GM18867 (cell line): ENCODE data around the gene PRKACA.

Experiments used
- ATAC-seq: cut with Tn5 transposase; IDR thresholded peaks from one replicate; pipeline ENCODE4 v1.9.1; 2021; ENCODE audit warnings: mild to moderate bottlenecking, moderate library complexity; ENCODE audit not compliant: unreplicated experiment

Gene PRKACA

GRCh38 chr19:14118165-14119051 lies 846 bp upstream of the PRKACA start:
- ATAC-seq: no peak

GRCh38 chr19:14116918-14117578 lies 514 bp downstream of the PRKACA start:
- peak; percentile 8 for ATAC-seq

GRCh38 chr19:14116525-14116917 lies 1.0 kb downstream of the PRKACA start:
- no peak for ATAC-seq

- ATAC-seq: no peak
Observed at GRCh38 chr19:14115756-14116155, 1.8 kb downstream of the PRKACA start.

DNA sequence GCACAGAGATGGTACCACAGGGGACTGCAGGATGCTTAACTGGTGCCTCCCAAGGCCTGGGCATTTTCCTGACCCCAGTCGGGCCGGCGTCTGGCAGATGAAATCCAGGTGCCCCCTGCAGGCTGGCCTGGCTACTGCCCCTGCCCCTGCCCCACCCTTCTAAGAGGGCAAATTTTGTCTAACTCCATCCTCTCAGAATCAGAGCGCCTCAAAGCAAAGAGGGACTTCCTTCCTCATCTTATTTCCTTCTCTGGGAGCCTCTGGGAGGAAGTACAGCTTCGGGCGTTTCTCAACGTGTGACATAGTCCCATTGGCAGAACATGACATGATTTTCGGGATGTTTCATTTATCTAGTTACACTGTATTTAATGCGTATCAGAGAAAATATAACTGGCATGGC lies 2.7 kb downstream of the PRKACA start:
- no peak for ATAC-seq

- no peak for ATAC-seq
Observed at GRCh38 chr19:14114439-14114838, 3.1 kb downstream of the PRKACA start.

DNA sequence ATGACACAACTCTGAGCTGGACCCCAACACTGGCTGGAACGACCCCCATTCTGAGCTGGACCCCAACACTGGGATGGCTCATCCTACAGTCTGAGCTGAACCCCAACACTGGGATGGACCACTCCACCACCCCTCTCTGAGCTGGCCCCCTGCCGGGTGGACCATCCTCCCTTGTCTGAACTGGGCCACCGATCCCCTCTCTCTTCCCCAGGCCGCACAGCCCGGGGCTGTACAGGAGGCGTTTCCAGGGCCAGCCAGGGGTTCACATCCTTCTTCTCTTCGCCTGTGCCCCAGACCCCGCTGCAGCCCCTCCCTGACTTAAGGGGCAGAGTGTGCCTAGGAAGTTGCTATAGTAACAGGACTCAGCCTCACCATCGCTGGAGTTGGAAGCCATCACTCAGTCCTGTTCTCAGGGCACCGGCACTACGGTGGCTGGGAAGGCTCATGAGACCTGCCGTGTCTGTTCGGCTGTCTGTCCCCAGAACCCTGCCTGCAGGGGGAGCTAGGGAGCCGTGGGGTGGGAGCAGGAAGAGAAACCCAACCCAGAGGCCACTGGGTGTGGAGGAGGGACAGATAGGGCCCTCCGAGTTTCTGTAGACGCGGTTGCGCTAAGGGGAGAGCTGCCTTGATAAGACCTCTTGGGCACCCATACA lies 3.7 kb downstream of the PRKACA start:
- no peak for ATAC-seq

- ATAC-seq: no peak
Observed at GRCh38 chr19:14112809-14113385, 4.7 kb downstream of the PRKACA start.

GRCh38 chr19:14112051-14112808 lies 5.3 kb downstream of the PRKACA start:
- ATAC-seq: no peak

DNA sequence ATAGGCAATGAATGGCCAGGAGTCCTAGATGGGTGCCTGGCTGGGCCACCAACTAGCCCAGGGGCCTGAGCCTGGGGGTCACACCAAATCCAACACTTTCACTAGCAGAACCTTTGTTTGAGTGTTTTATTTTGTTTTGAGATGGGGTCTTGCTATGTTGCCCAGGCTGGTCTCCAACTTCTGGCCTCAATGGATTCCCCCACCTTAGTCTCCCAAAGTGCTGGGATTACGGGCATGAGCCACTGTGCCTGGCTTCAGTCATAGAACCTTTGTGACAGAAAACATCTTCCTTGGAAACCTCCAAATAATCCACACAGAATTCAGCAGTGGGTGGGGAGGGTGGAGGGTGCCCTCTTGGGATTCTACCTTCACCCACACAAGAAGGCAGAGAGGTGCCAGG lies 6.1 kb downstream of the PRKACA start:
- ATAC-seq: no peak

- no peak for ATAC-seq
Observed at GRCh38 chr19:14110650-14111049, 6.9 kb downstream of the PRKACA start.

DNA sequence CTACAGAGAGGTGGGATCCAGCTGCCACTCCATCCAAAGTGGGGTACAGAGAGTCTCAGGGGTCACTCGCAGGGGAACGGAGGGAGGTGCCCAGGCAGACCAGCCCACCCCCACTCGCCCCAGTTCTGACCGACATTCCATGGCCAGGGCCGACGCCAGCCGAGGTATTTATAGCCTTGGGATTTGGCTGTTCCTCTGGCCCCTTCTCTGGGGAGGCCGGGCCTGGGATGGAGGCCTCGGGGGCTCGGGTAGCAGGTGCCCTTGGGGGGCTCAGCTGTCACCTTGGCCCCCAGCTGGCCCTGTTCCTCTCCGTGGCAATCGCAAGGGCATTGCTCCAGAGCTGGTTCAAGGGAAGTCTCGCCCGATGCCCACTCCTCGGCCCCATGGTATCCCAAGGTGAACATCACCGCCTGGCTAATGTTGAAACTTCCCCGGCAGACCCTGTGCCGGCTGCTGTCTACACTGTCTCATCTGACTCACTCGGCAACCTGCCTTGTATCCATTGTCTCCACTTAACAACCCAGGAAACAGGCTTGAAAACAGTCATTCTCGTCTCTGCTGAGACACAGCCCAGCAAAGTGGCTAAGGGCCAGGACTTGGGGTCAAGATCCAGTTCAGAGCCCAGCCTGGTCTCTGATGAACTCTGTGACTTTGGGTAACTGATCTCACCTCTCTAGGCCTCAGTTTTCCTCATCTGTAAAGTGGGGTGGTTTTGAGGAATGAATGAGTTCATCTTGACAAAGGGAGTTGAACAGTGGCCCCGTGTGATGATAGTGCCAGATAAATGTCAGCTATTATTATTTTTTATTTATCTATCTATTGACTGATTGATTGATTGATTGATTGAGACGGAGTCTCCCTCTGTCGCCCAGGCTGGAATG lies 9.7 kb downstream of the PRKACA start:
- no peak for ATAC-seq

DNA sequence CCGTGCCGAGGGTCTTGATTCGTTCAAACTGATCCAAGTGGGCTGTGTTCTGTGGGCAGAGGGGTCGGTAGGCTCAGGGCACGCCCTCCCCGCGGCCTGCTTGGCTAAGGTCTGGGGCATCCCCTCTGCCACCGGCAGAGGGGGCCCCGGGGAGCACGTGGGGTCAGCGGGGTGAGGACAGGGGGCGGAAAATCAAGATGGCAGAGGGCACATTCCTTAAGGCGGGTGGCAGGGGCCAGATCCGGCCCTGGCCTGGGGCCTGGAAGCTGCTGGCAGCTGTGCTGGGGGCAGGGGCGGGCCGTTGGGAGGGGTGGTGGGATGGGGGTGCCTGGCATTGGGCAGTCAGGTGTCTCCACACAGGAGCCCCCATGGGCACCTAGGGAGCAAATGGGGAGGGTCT lies 10.7 kb downstream of the PRKACA start:
- no peak for ATAC-seq

DNA sequence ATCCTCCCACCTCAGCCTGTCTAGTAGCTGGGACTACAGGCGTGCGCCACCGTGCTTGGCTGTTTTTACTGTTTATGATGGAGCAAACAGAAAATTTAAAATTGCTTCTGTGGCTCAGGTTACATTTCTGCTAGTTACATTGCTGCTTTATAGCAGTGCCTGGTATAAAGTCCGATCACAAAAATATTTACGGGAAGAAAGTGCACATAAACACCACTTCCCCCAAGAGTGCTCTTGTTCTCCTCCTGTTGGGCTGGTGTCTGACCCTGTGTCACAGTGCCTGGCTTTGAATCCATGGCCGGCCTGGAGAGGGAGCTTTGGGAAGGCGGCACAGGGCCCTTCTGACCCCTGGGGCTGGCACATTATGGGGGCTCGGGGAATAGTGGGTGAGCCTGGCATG lies 11.9 kb downstream of the PRKACA start:
- ATAC-seq: no peak

DNA sequence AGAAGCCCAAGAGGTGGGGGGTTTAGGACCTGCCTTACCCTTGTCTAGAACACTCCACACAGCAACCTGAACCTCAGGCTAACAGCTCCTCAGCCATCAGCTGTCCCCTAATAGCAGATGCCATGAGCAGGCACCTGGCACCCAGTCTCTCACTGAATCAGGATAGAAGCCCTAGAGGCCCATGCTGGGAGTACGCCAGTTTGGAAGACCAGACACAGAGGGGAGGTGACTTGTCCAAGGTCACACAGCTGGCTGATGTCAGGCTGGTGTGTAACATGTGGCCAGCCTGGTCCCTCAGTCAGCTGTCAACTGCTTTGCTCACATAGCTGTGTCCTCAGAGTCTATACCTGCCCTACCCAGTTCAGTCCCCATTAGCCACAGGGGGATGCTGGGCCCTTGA lies 14.3 kb downstream of the PRKACA start:
- ATAC-seq: no peak

DNA sequence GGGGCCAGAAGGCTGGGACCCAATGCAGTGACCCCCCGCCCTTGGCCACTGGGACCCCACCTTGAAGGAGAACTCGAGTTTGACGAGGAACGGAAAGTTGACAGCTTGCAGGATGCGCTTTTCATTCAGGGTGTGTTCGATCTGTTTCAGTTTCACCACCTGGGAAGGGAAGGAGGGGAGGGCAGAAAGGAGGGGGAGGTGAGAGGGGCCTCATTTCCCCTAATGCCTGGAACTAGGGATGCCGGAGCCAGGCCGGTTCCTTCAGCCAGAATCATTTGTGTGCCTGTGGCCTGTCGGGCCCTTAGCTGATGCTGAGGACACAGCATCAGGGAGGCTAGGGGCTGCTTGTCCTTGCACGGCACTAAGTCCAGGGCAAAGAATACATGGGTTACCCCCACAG lies 14.8 kb downstream of the PRKACA start:
- no peak for ATAC-seq

GRCh38 chr19:14102102-14102696 lies 15.4 kb downstream of the PRKACA start:
- ATAC-seq: no peak

DNA sequence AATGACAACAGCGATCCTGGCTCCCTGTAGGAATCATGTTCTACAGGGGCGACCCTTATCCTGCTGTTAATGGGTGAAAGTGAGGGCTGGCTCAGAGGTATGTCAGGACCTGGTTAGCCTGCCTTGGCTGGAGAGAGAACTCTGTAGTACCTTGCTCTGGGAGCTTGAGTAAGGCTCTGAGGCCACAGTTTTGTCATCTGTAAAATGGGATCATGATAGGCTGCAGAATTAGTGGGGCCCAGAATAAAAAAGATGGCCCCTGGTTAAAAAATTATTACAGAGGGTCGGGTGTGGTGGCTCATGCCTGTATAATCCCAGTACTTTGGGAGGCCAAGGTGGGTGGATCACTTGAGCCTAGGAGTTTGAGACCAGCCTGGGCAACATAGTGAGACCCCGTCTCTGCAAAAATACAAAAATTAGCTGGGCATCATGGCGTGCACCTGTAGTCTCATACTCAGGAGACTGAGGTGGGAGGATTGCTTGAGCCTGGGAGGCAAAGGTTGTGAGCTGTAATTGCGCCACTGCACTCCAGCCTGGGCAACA lies 16.5 kb downstream of the PRKACA start:
- no peak for ATAC-seq

GRCh38 chr19:14097532-14098151 lies 19.9 kb downstream of the PRKACA start:
- ATAC-seq: no peak
